Lower lobe of right lung (tissue), 2 donors: ENCODE data around the gene GIGYF2. TPM values are rescaled to one million over a fixed set of nuclear protein-coding genes. Genes with fewer than 3 reads are reported as not detected.
"Not testable (repeated sequence)": the region's sequence is repeated elsewhere in the genome, so short reads cannot be mapped to it uniquely, and the experiment has no call there.

ENCODE experiments used
- ATAC-seq, 2 donors: fragments of 200-7000 bp; cut with Tn5 transposase; one replicate each; pipeline ENCODE4 v1.9.1; 2020 to 2022; ENCODE audit warnings: mild to moderate bottlenecking in 2 of 2, moderate library complexity in 2 of 2
- DNase-seq: peaks from one replicate; pipeline ENCODE4 v3.0.0-alpha.2; 2020
- H3K27ac ChIP-seq: fragments of 200-600 bp; one replicate; pipeline ENCODE4 v1.8.0; 2022
- H3K27me3 ChIP-seq: fragments of 200-600 bp; one replicate; pipeline ENCODE4 v1.8.0; 2022; ENCODE audit warnings: low read depth
- H3K36me3 ChIP-seq: fragments of 200-600 bp; one replicate; pipeline ENCODE4 v1.8.0; 2022; ENCODE audit warnings: mild to moderate bottlenecking
- H3K4me1 ChIP-seq: fragments of 200-600 bp; one replicate; pipeline ENCODE4 v1.8.0; 2022
- H3K4me3 ChIP-seq: fragments of 200-600 bp; one replicate; pipeline ENCODE4 v1.8.0; 2022; ENCODE audit warnings: mild to moderate bottlenecking
- H3K9me3 ChIP-seq: fragments of 200-600 bp; one replicate; pipeline ENCODE4 v1.8.0; 2022
- intact Hi-C: fragments of 100-400 bp; cut with DNase I; formaldehyde crosslinking; loops from one replicate; pipeline ENCODE4 v1.11.0; 2022
- total RNA-seq: library from RNA; stranded (reverse); fragmentation: NEBNext Ultra II Directional; extraction: Animal tissue kit (Norgen Biotek cat#: 25700); gene quantifications from one replicate; pipeline ENCODE4 v1.2.1, GENCODE V29; 2021
- TF ChIP-seq, protein P1 (sequence below): fragments of 200-600 bp; IDR thresholded peaks from one replicate; pipeline ENCODE4 v1.8.0; 2022; ENCODE audit warnings: antibody characterized with exemption, mild to moderate bottlenecking
- donor health status: DM: no; HTN: yes; CAD: no; lungs with severe emphysema.

GIGYF2 gene
- total RNA-seq, 1 donor from 2014 or later = 67.6 TPM

DNA sequence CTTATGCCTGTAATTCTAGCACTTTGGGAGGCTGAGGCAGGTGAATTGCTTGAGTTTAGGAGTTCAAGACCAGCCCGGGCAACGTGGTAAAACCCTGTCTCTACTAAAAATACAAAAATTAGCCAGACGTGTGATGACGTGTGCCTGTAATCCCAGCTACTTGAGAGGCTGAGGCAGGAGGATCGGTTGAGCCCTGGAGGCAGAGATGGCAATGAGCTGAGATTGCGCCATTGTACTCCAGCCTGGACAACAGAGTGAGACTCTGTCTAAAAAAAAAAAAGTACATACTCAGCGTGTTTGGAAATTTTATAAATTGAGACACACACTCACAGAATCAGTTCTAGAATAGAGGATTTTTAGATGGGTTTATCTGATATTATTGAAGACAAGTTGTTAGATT lies 17.1 kb upstream of the GIGYF2 start:
- no peak for ATAC-seq
- intact Hi-C loops = no loop called here

DNA sequence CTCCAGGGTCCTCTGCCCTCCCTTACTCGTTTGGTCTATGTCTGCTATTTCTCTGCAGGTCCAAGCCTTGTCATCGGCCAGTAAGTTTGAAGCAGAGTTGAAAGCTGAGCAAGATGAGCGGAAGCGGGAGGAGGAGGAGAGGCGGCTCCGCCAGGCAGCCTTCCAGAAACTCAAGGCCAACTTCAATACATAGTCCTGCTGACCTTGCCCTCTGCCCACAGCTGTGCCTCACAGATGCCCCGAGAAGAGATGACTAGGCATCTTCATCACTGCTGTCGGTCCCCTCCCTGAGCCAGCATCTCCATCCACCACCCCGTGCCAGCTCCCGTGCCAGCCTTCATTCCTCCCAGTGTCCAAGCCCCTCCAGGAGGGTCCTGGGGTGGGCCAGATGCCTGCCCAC lies 15.6 kb upstream of the GIGYF2 start:
- ATAC-seq (no peak), DNase-seq (no peak)
- Histone ChIP-seq H3K27me3 (no peaks in the 10 kb centered on the region), H3K36me3 (no peaks in the 10 kb centered on the region), H3K4me3 (no peak overlapping the region), H3K9me3 (no peaks in the 10 kb centered on the region), H3K27ac (no peak overlapping the region), H3K4me1 (no peaks in the 10 kb centered on the region)
- TF ChIP-seq, protein P1, sequence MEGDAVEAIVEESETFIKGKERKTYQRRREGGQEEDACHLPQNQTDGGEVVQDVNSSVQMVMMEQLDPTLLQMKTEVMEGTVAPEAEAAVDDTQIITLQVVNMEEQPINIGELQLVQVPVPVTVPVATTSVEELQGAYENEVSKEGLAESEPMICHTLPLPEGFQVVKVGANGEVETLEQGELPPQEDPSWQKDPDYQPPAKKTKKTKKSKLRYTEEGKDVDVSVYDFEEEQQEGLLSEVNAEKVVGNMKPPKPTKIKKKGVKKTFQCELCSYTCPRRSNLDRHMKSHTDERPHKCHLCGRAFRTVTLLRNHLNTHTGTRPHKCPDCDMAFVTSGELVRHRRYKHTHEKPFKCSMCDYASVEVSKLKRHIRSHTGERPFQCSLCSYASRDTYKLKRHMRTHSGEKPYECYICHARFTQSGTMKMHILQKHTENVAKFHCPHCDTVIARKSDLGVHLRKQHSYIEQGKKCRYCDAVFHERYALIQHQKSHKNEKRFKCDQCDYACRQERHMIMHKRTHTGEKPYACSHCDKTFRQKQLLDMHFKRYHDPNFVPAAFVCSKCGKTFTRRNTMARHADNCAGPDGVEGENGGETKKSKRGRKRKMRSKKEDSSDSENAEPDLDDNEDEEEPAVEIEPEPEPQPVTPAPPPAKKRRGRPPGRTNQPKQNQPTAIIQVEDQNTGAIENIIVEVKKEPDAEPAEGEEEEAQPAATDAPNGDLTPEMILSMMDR = no peak
- intact Hi-C loops = no loop called here

More for the DNA sequence above, 17.1 kb upstream of the GIGYF2 start:
- no peaks in the 10 kb centered on the region for H3K9me3 ChIP-seq
- TF ChIP-seq, protein P1 = no peak
- no peak for DNase-seq
- no peaks in the 10 kb centered on the region for H3K36me3 ChIP-seq
- no peak overlapping the region for H3K4me3 ChIP-seq
- no peaks in the 10 kb centered on the region for H3K27me3 ChIP-seq
- no peak overlapping the region for H3K27ac ChIP-seq
- no peaks in the 10 kb centered on the region for H3K4me1 ChIP-seq

DNA sequence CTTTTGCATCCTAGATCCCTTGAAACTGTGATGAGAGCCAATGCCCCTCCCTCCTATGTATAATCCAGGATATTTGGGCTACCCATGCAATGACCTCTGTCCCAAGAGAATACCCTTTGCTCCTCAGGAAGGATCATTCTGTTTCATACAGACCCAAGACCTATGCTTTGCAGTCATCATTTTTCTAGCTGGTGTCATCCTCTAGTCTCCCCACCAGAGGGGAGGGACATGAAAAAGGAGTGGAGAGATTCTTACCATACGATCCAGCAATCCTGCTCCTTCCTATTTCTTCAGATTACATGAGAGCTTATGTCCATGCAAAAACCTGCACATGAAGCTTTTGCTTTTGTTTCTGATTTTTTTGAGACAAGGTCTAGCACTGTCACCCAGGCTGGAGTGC lies 13.8 kb upstream of the GIGYF2 start:
- H3K4me1 ChIP-seq = no peaks in the 10 kb centered on the region
- DNase-seq = no peak
- H3K27ac ChIP-seq = no peak overlapping the region
- intact Hi-C loops = no loop called here
- H3K27me3 ChIP-seq = no peaks in the 10 kb centered on the region
- no peak overlapping the region for H3K4me3 ChIP-seq
- TF ChIP-seq, protein P1 = no peak
- H3K9me3 ChIP-seq = no peaks in the 10 kb centered on the region
- ATAC-seq = no peak
- no peaks in the 10 kb centered on the region for H3K36me3 ChIP-seq

DNA sequence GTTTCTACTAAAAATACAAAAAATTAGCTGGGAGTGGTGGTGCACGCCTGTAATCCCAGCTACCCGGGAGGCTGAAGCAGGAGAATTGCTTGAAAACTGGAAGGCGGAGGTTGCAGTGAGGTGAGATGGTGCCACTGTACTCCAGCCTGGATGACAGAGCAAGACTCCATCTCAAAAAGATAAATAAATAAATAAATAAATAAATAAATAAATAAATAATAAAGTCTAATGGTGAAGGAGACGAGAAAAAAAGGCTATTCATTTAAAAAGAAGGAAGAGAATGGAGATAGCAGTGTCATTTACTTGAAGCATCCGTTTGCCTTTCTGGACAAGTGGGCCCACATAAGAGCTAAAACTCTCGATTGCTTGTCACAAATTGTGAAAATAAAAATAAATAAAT lies 11.7 kb upstream of the GIGYF2 start:
- DNase-seq, ATAC-seq, H3K27ac ChIP-seq, H3K9me3 ChIP-seq, H3K36me3 ChIP-seq, H3K4me1 ChIP-seq, intact Hi-C loops, H3K27me3 ChIP-seq, H3K4me3 ChIP-seq: not testable (repeated sequence)

DNA sequence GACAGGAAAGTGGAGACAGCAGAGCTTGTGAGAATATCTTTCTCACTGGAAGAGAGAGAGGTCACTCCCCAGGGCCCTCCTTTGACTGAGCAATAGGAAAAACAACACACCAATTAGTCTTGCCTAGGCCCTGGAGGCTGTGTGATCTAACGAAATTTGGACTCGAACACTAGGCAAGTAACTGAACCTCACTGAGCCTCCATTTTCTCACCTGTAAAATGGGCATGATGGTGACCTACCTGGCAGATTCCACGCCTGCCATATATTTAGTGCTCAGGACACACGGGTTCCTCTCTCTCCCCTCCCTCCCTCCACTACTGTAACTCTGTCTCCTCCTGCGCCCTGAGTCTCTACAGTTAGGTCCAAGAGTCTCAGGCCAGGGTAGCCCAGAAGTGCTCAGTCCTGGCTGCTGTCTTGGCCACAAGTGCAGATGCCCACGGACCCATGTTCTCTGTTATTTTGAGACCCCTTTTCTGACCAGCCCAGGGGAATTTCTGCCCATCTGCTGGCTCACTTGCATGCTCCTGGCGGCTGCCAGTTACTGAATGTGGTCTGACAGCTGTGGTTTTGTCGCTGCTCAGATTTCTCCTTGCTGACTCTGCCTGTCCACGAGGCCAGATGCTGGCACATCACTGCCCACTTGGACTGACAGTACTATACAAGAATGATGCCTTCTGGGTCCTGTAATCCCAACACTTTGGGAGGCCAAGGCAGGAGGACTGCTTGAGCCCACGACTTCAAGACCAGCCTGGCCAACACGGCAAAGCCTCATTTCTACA lies 9.6 kb upstream of the GIGYF2 start:
- Histone ChIP-seq H3K27ac (no peak overlapping the region), H3K36me3 (no peaks in the 10 kb centered on the region), H3K27me3 (no peaks in the 10 kb centered on the region), H3K9me3 (no peaks in the 10 kb centered on the region), H3K4me1 (no peaks in the 10 kb centered on the region), H3K4me3 (no peak overlapping the region)
- TF ChIP-seq, protein P1 = no peak
- intact Hi-C loops = no loop called here
- DNase-seq = no peak
- ATAC-seq = no peak

DNA sequence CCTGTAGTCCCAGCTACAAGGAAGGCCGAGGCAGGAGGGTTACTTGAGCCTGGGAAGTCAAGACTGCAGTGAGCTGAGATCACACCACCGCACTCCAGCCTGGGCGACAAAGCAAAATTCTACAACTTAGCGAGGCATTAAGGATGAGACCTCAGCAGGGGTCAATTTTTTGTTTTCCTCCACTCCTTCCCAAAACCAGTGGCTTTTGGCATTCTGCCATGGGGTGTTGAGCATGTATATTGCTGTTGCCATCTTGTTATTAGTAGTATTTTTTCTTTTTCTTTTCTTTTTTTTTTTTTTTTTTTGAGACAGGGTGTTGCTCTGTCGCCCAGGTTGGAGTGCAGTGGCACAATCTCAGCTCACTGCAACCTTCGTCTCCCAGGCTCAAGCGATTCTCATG lies 8.9 kb upstream of the GIGYF2 start:
- intact Hi-C loops = no loop called here
- Histone ChIP-seq H3K4me3 (no peak overlapping the region), H3K27me3 (no peaks in the 10 kb centered on the region), H3K27ac (no peak overlapping the region), H3K4me1 (no peaks in the 10 kb centered on the region), H3K36me3 (no peaks in the 10 kb centered on the region), H3K9me3 (no peaks in the 10 kb centered on the region)
- no peak for DNase-seq
- no peak for ATAC-seq
- TF ChIP-seq, protein P1 = no peak
